Stimulated activated CD8-positive, alpha-beta memory T cell treated with anti-CD3 and anti-CD28 coated beads, Interleukin-12 subunit alpha, Interleukin-12 subunit beta, amount 100 ng/mL, for 4 hours (primary cell): Measurements from ENCODE around the gene TBC1D24.
"Not testable (repeated sequence)": the region's sequence is repeated elsewhere in the genome, so short reads cannot be mapped to it uniquely, and the experiment has no call there.

Experiments used
- DNase-seq: peaks from one replicate; pipeline ENCODE4 v3.0.0-alpha.2; 2020; ENCODE audit warnings: low read depth

The TBC1D24 gene

DNA sequence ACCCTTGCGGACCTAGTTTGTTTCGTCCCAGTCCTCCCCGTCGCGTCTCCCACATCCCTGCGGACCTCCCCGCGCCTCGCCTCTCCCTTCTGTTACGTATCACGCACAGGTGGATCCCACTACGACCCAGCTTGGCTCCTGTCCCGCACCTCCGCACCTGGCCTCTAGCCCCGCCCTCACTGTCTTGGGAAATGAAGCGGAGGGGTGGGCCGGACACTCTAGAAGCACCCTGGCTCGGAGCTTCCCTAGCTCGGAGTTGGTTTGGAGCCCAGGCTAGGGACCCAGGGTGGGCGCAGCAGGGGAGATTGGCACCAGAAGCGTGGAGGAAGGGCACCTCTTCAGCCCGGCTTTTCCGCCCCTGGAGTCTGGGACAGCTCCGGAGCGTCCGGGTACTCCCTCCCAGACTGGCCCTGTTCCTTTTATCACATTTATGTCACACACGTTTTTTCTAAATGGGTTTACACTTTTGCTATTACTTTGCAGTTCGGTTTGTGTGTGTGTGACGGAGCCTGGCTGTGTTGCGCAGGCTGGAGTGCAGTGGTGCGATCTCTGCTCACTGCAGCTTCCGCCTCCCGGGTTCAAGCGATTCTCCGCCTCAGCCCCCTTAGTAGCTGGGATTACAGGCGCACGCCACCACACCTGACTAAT, 57.7 kb downstream of the TBC1D24 start:
- DNase-seq, result no peak

DNA sequence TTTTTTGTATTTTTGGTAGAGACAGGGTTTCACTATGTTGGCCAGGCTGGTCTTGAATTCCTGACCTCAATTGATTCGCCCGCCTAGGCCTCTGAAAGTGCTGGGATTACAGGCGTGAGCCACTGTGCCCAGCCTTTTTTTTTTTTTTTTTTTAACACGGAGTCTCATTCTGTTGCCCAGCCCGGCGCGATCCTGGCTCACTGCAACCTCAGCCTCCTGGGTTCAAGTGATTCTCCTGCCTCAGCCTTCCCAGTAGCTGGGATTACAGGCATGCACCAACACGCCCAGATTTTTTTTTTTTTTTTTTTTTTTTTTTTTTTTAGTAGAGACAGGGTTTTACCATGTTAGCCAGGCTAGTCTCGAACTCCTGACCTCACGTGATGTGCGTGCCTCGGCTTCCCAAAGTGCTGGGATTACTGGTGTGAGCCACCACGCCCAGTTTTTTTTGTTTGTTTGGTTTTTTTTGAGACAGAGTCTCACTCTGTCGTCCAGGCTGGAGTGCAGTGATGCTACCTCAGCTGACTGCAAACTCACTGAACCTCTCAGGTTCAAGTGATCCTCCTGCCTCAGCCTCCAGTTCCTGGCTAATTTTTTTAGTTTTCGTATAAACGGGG, 58.3 kb downstream of the TBC1D24 start:
- not testable (repeated sequence) for DNase-seq

DNA sequence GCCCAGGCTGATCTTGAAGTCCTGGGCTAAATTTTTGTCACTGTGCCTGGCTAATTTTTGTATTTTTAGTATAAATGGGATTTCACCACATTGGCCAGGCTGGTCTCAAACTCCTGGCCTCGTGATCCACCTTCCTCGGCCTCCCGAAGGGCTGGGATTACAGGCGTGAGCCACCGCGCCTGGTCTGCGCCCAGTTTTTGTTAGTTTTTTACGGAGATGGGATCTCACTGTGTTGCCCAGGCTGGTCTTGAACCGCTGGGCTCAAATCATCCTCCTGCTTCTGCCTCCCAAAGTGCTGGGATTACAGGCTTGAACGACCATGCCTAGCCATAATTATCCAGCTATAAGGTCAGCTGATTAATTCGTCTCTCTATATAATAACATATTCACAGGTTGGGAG, 59.0 kb downstream of the TBC1D24 start:
- no peak for DNase-seq

GRCh38 chr16:2534335-2534734, 59.4 kb downstream of the TBC1D24 start:
- DNase-seq, result not testable (repeated sequence)

GRCh38 chr16:2535625-2536013, 60.7 kb downstream of the TBC1D24 start:
- no peak for DNase-seq

DNA sequence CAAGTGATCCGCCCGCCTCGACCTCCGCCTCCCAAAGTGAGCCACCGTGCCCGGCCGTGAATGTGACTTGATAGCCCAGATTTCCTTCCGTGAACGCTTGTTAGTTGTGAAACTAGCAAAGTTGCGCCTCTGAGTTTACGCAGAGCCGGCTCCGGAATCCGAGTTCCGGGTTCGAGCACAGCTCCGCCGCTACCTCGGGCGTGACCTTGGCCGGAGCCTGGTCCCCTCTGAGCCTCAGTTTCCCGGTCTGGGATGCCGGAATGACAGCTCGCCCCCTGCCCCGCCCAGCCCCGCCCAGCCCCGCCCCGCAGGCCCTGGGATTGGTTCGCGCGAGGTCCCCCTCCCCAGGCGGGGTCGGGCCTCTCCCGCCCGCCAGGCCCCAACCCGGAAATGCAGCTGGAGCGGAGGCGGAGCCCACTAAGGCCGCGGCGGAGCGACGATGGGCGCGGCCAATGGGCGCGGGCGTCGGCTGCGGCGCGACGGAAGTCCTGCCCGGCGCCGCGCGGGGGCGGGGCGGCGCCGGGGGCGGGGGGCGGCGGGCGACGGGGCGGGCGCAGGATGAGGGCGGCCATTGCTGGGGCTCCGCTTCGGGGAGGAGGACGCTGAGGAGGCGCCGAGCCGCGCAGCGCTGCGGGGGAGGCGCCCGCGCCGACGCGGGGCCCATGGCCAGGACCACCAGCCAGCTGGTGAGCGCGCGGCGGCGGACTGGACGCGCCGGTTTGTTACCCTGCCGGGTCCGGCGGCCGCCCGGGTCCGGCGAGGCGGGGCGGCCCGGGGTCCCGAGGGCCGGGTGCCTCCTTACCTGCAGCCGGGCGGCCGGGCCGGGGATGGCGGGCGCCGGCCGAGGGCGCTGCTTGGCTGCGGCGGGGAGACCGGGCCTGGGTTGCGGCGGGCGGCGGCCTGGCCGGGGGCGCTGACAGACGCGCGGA, 62.8 kb downstream of the TBC1D24 start, which contains the start of gene PDPK1:
PDPK1 (plus strand) TSS at position 571 of the 929 bp plus-strand sequence; CDS start at position 663, 92 bp downstream.
- peak; percentile 93 for DNase-seq

DNA sequence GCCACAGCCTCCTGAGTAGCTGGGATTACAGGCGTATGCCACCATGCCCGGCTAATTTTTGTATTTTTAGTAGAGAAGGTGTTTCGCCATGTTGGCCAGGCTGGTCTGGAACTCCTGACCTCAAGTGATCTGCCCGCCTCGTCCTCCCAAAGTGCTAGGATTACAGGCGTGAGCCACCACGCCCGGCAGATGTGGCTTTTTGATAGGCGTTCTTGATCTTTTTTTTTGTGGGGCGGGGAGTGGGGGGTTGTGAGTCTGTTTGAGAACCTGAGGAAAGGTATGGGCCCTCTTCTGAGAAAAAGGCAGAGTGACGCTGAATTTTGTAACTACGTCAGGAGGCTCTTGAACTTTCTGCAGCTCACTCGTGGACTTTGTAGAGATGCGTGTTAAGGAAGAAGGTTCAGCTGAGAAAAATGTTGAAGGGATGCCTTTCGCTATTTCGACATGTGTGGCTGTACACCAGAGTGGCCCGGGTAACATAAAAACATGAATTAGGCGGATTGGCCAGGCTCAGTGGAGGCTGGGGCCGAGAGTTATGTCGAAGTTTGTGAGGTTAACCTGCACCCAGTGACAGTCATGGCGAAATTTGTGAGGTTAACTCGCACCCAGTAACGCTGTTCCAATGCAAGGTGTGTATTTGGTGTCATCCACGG, 64.4 kb downstream of the TBC1D24 start:
- DNase-seq, result not testable (repeated sequence)

DNA sequence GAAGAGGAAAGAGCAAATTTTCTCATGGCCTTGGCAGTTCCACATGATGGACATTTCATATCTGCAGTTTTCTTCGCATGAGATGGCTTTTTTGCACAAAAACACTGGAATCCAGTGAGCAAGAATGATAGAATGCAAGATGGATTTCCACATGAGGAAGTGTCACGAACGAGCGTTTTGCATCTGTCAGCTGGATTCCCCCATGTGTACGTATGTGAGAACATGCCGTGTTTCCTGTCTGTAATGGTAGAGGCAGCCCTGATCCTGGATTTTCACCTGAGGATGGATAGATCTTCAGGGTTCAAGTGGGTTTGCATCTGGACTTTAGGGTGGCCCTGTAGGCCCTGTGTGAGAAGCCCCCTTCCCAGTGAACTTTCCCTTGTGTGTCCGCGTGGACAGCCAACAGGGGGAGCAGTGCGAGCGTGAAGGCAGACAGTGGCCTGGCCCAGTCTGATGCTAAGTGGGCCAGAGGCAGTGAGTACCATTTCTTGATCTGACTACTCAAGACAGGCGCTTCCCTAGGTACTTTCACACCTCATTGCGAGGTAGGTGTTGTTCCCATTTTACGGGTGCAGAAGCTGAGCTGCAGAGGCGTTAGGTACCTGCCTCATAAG, 65.0 kb downstream of the TBC1D24 start:
- DNase-seq, result not testable (repeated sequence)

- DNase-seq, result not testable (repeated sequence)
These were observed 66.0 kb downstream of the TBC1D24 start for GRCh38 chr16:2540912-2541311.

DNA sequence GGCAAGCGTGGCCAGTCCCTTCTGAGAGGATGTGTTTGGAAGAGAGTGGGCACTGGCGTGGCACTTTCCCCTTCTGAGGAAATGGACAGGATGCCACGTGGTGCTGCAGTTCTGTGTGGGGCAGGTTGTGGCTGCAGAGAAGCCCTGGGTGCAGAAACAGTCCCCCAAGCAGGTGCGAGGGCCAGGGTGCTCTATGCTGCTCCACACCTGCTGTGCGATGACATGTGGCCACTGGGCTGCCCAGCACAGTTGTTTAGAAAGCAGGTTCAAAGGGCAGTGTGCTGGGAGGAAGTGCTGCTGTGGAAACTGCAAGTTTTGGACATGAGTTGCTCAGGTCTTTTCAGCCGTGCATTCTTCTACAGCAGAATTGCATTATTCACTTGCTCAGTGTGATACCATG, 66.5 kb downstream of the TBC1D24 start:
- not testable (repeated sequence) for DNase-seq

DNA sequence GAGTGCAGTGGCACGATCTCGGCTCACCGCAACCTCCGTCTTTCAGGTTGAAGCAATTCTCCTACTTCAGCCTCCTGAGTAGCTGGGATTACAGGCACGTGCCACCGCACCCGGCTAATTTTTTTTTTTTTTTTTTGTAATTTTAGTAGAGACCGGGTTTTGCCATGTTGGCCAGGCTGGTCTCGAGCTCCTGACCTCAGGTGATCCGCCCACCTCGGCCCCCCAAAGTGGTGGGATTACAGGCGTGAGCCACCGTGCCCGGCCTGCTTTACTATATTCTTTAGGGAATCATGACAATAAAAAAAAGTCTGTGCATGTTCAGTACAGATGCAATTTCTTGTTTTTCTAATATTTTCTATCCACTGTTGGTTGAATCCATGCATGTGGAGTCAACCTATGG, 68.8 kb downstream of the TBC1D24 start:
- DNase-seq, result not testable (repeated sequence)

DNA sequence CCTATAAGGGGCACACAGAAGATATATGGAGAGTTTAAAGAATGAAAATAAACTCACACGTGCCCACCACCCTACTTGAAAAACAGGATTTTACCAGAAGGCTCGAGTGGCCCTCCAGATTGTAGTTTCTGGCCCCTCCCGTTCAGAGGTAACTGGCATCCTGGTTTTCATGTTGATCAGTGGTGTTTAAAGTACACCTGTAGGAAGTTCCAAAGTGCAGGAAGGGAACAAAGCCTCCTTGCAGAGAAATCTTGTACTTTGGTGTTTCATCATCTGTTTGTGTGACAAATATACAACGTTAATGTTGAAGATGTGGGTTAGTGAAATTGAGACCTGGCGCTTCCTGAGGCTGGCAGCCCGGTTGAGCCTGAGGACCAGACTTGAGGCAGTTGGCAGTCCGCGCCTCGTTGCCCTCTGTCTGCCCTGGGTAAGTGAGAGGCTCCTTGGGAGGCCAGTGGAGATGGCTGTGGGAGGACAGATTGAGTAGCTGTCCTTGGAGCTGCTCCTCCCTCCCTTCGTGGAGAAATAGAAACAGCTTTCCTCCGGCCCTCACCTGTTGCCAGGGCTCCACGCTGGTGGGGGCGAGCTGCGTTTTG, 75.5 kb downstream of the TBC1D24 start:
- not testable (repeated sequence) for DNase-seq

DNA sequence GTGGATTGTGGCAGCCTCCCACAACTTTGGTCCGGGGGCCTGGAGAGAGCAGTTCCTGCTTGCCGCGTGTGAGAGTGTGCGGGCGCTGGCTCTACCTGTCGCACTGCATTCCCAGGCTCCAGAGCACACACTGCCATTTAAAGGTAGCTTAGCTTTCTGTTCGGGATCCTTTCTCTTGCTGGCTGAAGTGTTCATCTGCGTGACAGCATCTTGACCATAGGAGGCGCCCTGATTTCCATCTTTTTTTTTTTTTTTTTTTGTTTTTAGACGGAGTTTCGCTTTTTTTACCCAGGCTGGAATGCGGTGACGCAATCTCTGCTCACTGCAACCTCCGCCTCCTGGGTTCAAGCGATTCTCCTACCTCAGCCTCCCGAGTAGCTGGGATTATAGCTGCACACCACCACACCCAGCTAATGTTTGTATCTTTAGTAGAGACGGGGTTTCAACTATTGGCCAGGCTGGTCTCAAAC, 76.5 kb downstream of the TBC1D24 start:
- DNase-seq, result not testable (repeated sequence)

GRCh38 chr16:2554709-2555425, 79.9 kb downstream of the TBC1D24 start:
- not testable (repeated sequence) for DNase-seq
